ENCODE data around the gene PTPN12.

PTPN12 gene

DNA sequence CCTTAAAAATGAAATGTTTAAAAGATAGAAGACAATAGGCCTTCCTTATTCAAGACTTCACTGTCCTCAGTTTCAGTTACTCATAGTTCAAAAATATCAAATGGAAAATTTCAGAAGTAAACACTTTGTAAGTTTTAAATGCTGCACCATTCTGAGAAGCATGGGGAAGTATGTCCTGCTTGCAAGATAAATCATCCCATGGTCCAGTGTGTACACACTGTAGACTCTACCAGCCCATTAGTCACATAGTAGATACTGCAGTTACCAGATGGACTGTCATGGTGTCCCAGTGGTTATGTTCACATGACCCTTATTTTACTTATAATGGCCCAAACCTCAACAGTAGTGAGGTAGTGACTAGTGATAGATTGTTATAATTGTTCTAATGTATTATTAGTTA is 69.5 kb downstream of the PTPN12 start:
- TF ChIP-seq, protein P1, sequence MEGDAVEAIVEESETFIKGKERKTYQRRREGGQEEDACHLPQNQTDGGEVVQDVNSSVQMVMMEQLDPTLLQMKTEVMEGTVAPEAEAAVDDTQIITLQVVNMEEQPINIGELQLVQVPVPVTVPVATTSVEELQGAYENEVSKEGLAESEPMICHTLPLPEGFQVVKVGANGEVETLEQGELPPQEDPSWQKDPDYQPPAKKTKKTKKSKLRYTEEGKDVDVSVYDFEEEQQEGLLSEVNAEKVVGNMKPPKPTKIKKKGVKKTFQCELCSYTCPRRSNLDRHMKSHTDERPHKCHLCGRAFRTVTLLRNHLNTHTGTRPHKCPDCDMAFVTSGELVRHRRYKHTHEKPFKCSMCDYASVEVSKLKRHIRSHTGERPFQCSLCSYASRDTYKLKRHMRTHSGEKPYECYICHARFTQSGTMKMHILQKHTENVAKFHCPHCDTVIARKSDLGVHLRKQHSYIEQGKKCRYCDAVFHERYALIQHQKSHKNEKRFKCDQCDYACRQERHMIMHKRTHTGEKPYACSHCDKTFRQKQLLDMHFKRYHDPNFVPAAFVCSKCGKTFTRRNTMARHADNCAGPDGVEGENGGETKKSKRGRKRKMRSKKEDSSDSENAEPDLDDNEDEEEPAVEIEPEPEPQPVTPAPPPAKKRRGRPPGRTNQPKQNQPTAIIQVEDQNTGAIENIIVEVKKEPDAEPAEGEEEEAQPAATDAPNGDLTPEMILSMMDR (IDR thresholded peaks at IDR 0.05; ENCODE audit: poor library complexity, severe bottlenecking), result no peak
- Histone ChIP-seq H3K4me1 (ENCODE audit: insufficient read depth, poor library complexity, severe bottlenecking) (no peaks in the 10 kb centered on the region), H3K36me3 (ENCODE audit: low read depth) (peaks cover 80% of the 10 kb centered on the region), H3K4me3 (ENCODE audit: severe bottlenecking) (no peak overlapping the region), H3K9me3 (ENCODE audit: severe bottlenecking) (no peaks in the 10 kb centered on the region), H3K27me3 (ENCODE audit: insufficient read depth, poor library complexity, severe bottlenecking) (no peaks in the 10 kb centered on the region), H3K27ac (ENCODE audit: poor library complexity, severe bottlenecking) (no peak overlapping the region)
- no peak for ATAC-seq (ENCODE audit: low read depth)
- DNase-seq (ENCODE audit: low spot score), result no peak

DNA sequence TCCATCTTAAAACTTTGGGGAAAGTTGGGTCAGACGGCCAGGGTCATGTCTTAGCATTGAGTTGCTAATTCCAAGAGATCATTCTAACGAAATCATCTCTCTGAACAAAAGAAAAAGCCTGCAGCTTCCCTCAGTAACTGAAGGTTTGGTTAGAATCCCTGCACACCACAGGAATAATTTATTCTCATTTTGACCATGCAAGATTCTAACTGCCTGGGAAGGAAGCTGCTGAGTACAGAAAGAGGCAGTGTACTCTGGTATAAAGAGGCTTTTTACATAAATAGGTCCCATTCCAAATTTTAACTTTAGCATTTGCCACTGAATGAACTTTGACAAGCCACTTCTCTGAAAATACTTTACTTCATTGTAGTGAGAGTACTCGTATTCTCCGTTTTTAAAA is 82.2 kb downstream of the PTPN12 start:
- no peak overlapping the region for H3K4me3 ChIP-seq (ENCODE audit: severe bottlenecking)
- TF ChIP-seq, protein P1 (IDR thresholded peaks at IDR 0.05; ENCODE audit: poor library complexity, severe bottlenecking), result no peak
- H3K36me3 ChIP-seq (ENCODE audit: low read depth), result peaks cover 88% of the 10 kb centered on the region

DNA sequence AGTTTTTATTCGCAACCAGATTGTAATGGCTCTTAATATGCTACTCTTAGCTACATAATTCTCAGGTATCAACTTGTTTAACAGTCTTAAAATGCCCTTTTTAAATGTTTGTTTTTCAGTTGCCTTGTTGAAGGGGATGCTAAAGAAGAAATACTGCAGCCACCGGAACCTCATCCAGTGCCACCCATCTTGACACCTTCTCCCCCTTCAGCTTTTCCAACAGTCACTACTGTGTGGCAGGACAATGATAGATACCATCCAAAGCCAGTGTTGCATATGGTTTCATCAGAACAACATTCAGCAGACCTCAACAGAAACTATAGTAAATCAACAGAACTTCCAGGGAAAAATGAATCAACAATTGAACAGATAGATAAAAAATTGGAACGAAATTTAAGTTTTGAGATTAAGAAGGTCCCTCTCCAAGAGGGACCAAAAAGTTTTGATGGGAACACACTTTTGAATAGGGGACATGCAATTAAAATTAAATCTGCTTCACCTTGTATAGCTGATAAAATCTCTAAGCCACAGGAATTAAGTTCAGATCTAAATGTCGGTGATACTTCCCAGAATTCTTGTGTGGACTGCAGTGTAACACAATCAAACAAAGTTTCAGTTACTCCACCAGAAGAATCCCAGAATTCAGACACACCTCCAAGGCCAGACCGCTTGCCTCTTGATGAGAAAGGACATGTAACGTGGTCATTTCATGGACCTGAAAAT is 89.7 kb downstream of the PTPN12 start:
- H3K4me3 ChIP-seq (ENCODE audit: severe bottlenecking), result no peak overlapping the region
- TF ChIP-seq, protein P1 (IDR thresholded peaks at IDR 0.05; ENCODE audit: poor library complexity, severe bottlenecking), result no peak
- H3K9me3 ChIP-seq (ENCODE audit: severe bottlenecking), result no peaks in the 10 kb centered on the region
- ATAC-seq (ENCODE audit: low read depth) (no peak), DNase-seq (ENCODE audit: low spot score) (no peak)
- H3K27ac ChIP-seq (ENCODE audit: poor library complexity, severe bottlenecking), result no peak overlapping the region
- H3K36me3 ChIP-seq (ENCODE audit: low read depth), result peaks cover 77% of the 10 kb centered on the region
- H3K4me1 ChIP-seq (ENCODE audit: insufficient read depth, poor library complexity, severe bottlenecking), result no peaks in the 10 kb centered on the region
- H3K27me3 ChIP-seq (ENCODE audit: insufficient read depth, poor library complexity, severe bottlenecking), result no peaks in the 10 kb centered on the region

More for the DNA sequence above, 82.2 kb downstream of the PTPN12 start:
- ATAC-seq (ENCODE audit: low read depth), result no peak
- H3K9me3 ChIP-seq (ENCODE audit: severe bottlenecking), result no peaks in the 10 kb centered on the region
- no peak for DNase-seq (ENCODE audit: low spot score)
- no peak overlapping the region for H3K27ac ChIP-seq (ENCODE audit: poor library complexity, severe bottlenecking)
- no peaks in the 10 kb centered on the region for H3K27me3 ChIP-seq (ENCODE audit: insufficient read depth, poor library complexity, severe bottlenecking)
- no peaks in the 10 kb centered on the region for H3K4me1 ChIP-seq (ENCODE audit: insufficient read depth, poor library complexity, severe bottlenecking)

DNA sequence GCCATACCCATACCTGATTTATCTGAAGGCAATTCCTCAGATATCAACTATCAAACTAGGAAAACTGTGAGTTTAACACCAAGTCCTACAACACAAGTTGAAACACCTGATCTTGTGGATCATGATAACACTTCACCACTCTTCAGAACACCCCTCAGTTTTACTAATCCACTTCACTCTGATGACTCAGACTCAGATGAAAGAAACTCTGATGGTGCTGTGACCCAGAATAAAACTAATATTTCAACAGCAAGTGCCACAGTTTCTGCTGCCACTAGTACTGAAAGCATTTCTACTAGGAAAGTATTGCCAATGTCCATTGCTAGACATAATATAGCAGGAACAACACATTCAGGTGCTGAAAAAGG is 90.2 kb downstream of the PTPN12 start:
- Histone ChIP-seq H3K36me3 (ENCODE audit: low read depth) (peaks cover 75% of the 10 kb centered on the region), H3K9me3 (ENCODE audit: severe bottlenecking) (no peaks in the 10 kb centered on the region), H3K27me3 (ENCODE audit: insufficient read depth, poor library complexity, severe bottlenecking) (no peaks in the 10 kb centered on the region), H3K4me3 (ENCODE audit: severe bottlenecking) (no peak overlapping the region), H3K4me1 (ENCODE audit: insufficient read depth, poor library complexity, severe bottlenecking) (no peaks in the 10 kb centered on the region), H3K27ac (ENCODE audit: poor library complexity, severe bottlenecking) (no peak overlapping the region)
- DNase-seq (ENCODE audit: low spot score) (no peak), ATAC-seq (ENCODE audit: low read depth) (no peak)
- TF ChIP-seq, protein P1 (IDR thresholded peaks at IDR 0.05; ENCODE audit: poor library complexity, severe bottlenecking), result no peak

DNA sequence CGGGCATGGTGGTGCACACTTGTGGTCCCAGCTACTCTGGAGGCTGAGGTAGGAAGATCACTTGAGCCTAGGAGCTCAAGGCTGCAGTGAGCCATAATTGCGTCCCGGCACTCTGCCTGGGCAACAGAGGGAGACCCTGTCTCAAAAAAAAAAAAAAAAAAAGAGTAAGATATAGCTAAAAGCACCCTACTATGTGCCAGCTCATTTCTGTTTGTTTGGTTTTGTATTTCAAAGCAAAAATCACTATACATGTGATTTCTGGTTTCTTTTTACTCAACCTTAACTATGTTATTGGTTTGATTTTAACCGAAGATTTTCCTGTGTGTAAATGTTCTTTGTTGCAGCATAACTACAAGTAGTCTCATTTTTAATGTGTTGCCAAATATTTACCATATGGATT is 92.7 kb downstream of the PTPN12 start:
- Histone ChIP-seq H3K36me3 (ENCODE audit: low read depth) (peaks cover 84% of the 10 kb centered on the region), H3K4me3 (ENCODE audit: severe bottlenecking) (no peak overlapping the region), H3K27me3 (ENCODE audit: insufficient read depth, poor library complexity, severe bottlenecking) (no peaks in the 10 kb centered on the region), H3K27ac (ENCODE audit: poor library complexity, severe bottlenecking) (no peak overlapping the region), H3K9me3 (ENCODE audit: severe bottlenecking) (no peaks in the 10 kb centered on the region), H3K4me1 (ENCODE audit: insufficient read depth, poor library complexity, severe bottlenecking) (no peaks in the 10 kb centered on the region)
- TF ChIP-seq, protein P1 (IDR thresholded peaks at IDR 0.05; ENCODE audit: poor library complexity, severe bottlenecking), result no peak
- no peak for DNase-seq (ENCODE audit: low spot score)
- ATAC-seq (ENCODE audit: low read depth), result no peak

Measured in RWPE2 (cell line).